Cerebellar cortex (tissue), 1 donor: ENCODE data around the gene TEX44.
"Not testable (repeated sequence)": the region's sequence is repeated elsewhere in the genome, so short reads cannot be mapped to it uniquely, and the experiment has no call there.

ENCODE experiments used
- DNase-seq: peaks from one replicate; pipeline ENCODE4 v3.0.0-alpha.2; 2015; ENCODE audit warnings: low spot score

TEX44 gene

GRCh38 chr2:231592636-231593145, at the start of gene TEX44:
Gene TEX44 (plus strand): TSS chr2:231592864. CDS start chr2:231592952, 88 bp downstream.
- no peak for DNase-seq

GRCh38 chr2:231545105-231545902, 47.4 kb upstream of the TEX44 start:
- no peak for DNase-seq

GRCh38 chr2:231546014-231546715, 46.5 kb upstream of the TEX44 start:
- no peak for DNase-seq

GRCh38 chr2:231547315-231548110, 45.2 kb upstream of the TEX44 start:
- no peak for DNase-seq

- no peak for DNase-seq
These were observed 43.9 kb upstream of the TEX44 start for GRCh38 chr2:231548752-231549151.

GRCh38 chr2:231549446-231550239, 43.0 kb upstream of the TEX44 start:
- no peak for DNase-seq

GRCh38 chr2:231552752-231553151, 39.9 kb upstream of the TEX44 start:
- no peak for DNase-seq

GRCh38 chr2:231554327-231554726, 38.3 kb upstream of the TEX44 start:
- DNase-seq, result no peak

GRCh38 chr2:231554748-231555545, 37.7 kb upstream of the TEX44 start:
- DNase-seq, result no peak

GRCh38 chr2:231556496-231556895, 36.2 kb upstream of the TEX44 start:
- DNase-seq, result not testable (repeated sequence)

GRCh38 chr2:231556981-231557380, 35.7 kb upstream of the TEX44 start:
- no peak for DNase-seq

GRCh38 chr2:231557571-231558217, 35.0 kb upstream of the TEX44 start:
- DNase-seq, result peak; percentile 74

GRCh38 chr2:231563378-231563961, 29.2 kb upstream of the TEX44 start:
- DNase-seq, result peak; percentile 72

- no peak for DNase-seq
These were observed 26.6 kb upstream of the TEX44 start for GRCh38 chr2:231565887-231566594.

GRCh38 chr2:231567159-231567558, 25.5 kb upstream of the TEX44 start:
- DNase-seq, result no peak

GRCh38 chr2:231568098-231568784, 24.4 kb upstream of the TEX44 start:
- DNase-seq, result no peak

- DNase-seq, result no peak
These were observed 23.8 kb upstream of the TEX44 start for GRCh38 chr2:231568785-231569435.

GRCh38 chr2:231570915-231571314, 21.7 kb upstream of the TEX44 start:
- not testable (repeated sequence) for DNase-seq
